ENCODE measurements around the gene CNOT3.

The CNOT3 gene

DNA sequence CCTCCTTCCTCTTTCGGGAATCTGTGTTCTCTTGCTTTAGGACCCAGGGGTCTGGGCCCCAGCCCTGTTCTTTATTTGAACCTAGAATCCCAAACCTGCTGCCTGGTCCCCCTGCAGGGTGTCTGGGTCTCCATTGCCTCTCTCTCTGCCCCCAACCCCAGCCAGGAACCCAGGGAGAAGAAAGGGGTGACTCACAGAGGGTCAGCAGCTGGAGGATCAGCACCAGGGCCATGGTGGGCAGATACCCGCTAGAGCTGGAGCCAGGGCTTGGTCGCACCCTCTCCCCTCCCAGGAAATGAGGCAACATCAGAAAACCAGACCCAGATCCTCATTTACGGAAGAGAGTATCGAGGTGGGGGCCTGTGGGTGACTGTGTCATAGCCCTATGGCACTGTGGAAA is 37.0 kb upstream of the CNOT3 start, which contains the start of gene OSCAR:
Gene OSCAR, minus strand, starts transcription at position 243 of the 400 bp plus-strand sequence. Its CDS starts 11 bp downstream, at position 232.
- no peak within 1 kb of the TSS for H3K4me3 ChIP-seq (ENCODE audit: low read depth, low read length)
- no peak for TF ChIP-seq CTCF (IDR thresholded peaks at IDR 0.05; ENCODE audit: control insufficient read depth, extremely low read depth, insufficient read depth)
- DNase-seq (ENCODE audit: low read depth) = no peak

GRCh38 chr19:54102421-54103169 is 35.0 kb upstream of the CNOT3 start, which contains the start of gene NDUFA3:
NDUFA3 (plus strand) TSS chr19:54102855; CDS start chr19:54102879, 24 bp downstream.
- H3K4me3 ChIP-seq (ENCODE audit: low read depth, low read length) = peak within 1 kb of the TSS; percentile 85
- peak; percentile 92 for DNase-seq (ENCODE audit: low read depth)
- TF ChIP-seq CTCF (IDR thresholded peaks at IDR 0.05; ENCODE audit: control insufficient read depth, extremely low read depth, insufficient read depth) = no peak

GRCh38 chr19:54104998-54105715 is 32.4 kb upstream of the CNOT3 start:
- DNase-seq (ENCODE audit: low read depth) = no peak

GRCh38 chr19:54105796-54106195 is 31.8 kb upstream of the CNOT3 start:
- no peak overlapping the region for H3K4me3 ChIP-seq (ENCODE audit: low read depth, low read length)

More at GRCh38 chr19:54104998-54105715, 32.4 kb upstream of the CNOT3 start:
- TF ChIP-seq CTCF (IDR thresholded peaks at IDR 0.05; ENCODE audit: control insufficient read depth, extremely low read depth, insufficient read depth) = no peak
- H3K4me3 ChIP-seq (ENCODE audit: low read depth, low read length) = no peak overlapping the region

DNA sequence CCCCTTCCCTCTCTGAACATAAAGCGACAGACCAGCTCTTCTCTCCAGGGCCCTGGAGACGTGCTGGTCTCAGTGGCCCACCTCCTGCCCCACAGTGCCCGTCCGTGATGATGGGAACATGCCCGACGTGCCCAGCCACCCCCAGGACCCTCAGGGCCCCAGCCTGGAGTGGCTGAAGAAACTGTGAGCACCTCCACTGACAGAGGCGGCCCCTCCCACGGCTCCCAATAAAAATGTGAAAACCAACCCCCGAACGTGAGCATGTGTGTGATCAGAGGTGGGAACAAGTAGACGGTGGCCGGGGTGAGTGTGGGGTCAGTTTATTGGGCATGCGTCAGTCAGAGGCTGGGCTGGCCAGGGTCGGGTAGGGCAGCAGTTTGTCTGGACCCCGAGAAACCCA is 30.8 kb upstream of the CNOT3 start:
- DNase-seq (ENCODE audit: low read depth) = no peak
- no peak for TF ChIP-seq CTCF (IDR thresholded peaks at IDR 0.05; ENCODE audit: control insufficient read depth, extremely low read depth, insufficient read depth)
- no peak overlapping the region for H3K4me3 ChIP-seq (ENCODE audit: low read depth, low read length)

More at GRCh38 chr19:54105796-54106195, 31.8 kb upstream of the CNOT3 start:
- DNase-seq (ENCODE audit: low read depth) = no peak
- no peak for TF ChIP-seq CTCF (IDR thresholded peaks at IDR 0.05; ENCODE audit: control insufficient read depth, extremely low read depth, insufficient read depth)

DNA sequence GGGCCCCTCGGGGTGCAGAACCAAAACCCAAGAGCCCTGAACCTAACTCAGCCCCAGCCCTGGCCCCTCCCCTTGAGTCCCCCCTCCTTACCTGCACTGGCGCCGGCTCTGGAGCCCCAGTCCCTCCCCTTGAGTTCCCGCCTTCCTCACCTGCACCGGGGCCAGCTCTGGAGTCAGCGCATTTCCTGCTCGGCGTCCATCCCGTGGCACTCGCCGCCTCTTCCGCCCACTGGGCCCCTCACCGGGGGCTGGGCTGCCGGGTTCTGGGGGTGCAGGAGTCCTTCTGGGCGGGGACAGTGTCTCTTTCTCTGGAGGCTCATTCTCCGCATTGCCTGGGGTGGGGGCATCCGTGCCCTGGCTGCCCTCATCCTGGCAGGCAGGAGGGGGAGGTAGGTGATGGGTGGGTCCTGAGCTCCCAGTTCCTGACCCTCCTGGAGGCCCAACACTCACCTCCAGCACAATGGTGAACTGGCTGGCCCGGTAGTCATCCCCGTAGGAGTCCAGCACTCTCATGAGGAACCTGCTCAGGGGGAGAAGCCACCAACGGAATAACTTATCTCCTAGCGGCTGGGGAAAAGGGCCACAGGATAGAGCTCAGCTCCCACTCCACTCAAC is 29.6 kb upstream of the CNOT3 start:
- no peak overlapping the region for H3K4me3 ChIP-seq (ENCODE audit: low read depth, low read length)
- no peak for DNase-seq (ENCODE audit: low read depth)
- no peak for TF ChIP-seq CTCF (IDR thresholded peaks at IDR 0.05; ENCODE audit: control insufficient read depth, extremely low read depth, insufficient read depth)
